HEK293T (cell line): ENCODE measurements around the gene ELK3.

ENCODE experiments used
- CTCF ChIA-PET: fragments of 350-600 bp; formaldehyde crosslinking; extraction: SDS; loops from one replicate; lab custom pipeline; 2021; ENCODE audit warnings: antibody characterized with exemption, inconsistent platforms; lab: Yijun Ruan, JAX
- POLR2A ChIA-PET: fragments of 350-600 bp; formaldehyde crosslinking; extraction: SDS; loops from one replicate; lab custom pipeline; 2020; ENCODE audit warnings: antibody characterized with exemption, inconsistent platforms; lab: Yijun Ruan, JAX
- DNase-seq: peaks from one replicate; pipeline ENCODE4 v3.0.0; 2012; ENCODE audit warnings: mixed read lengths; ENCODE audit errors: extremely low spot score
- ARNT ChIP-seq: fragments of 450-650 bp; IDR thresholded peaks from 2 replicates; pipeline ENCODE4 v1.6.1; 2017; ENCODE audit warnings: mild to moderate bottlenecking
- BHLHE40 ChIP-seq: fragments of 450-650 bp; IDR thresholded peaks from 2 replicates; pipeline ENCODE4 v1.6.1; 2016; ENCODE audit warnings: mild to moderate bottlenecking, moderate library complexity, borderline replicate concordance
- CTBP1 ChIP-seq: fragments of 450-650 bp; IDR thresholded peaks from 2 replicates; pipeline ENCODE4 v1.6.1; 2016; ENCODE audit warnings: borderline replicate concordance
- ELF4 ChIP-seq: fragments of 450-650 bp; IDR thresholded peaks from 2 replicates; pipeline ENCODE4 v1.6.1; 2017; ENCODE audit warnings: antibody characterized with exemption
- FOXA1 ChIP-seq: fragments of 450-650 bp; IDR thresholded peaks from 2 replicates; pipeline ENCODE4 v1.6.1; 2016; ENCODE audit warnings: mild to moderate bottlenecking
- FOXK2 ChIP-seq: fragments of 450-650 bp; IDR thresholded peaks from 2 replicates; pipeline ENCODE4 v1.6.1; 2016; ENCODE audit warnings: mild to moderate bottlenecking
- FOXM1 ChIP-seq: fragments of 450-650 bp; IDR thresholded peaks from 2 replicates; pipeline ENCODE4 v1.6.1; 2017; ENCODE audit warnings: mild to moderate bottlenecking, borderline replicate concordance
- HDGF ChIP-seq: fragments of 450-650 bp; IDR thresholded peaks from 2 replicates; pipeline ENCODE4 v1.6.1; 2017; ENCODE audit warnings: antibody characterized with exemption, borderline replicate concordance
- L3MBTL2 ChIP-seq: fragments of 450-650 bp; conservative IDR thresholded peaks from 2 replicates; pipeline ENCODE4 v1.6.1; 2016; ENCODE audit warnings: mild to moderate bottlenecking
- LEF1 ChIP-seq: fragments of 450-650 bp; IDR thresholded peaks from 2 replicates; pipeline ENCODE4 v1.6.1; 2017; ENCODE audit warnings: mild to moderate bottlenecking, borderline replicate concordance
- NFRKB ChIP-seq: fragments of 450-650 bp; IDR thresholded peaks from 2 replicates; pipeline ENCODE4 v1.6.1; 2016; ENCODE audit warnings: mild to moderate bottlenecking, moderate library complexity
- PKNOX1 ChIP-seq: fragments of 450-650 bp; IDR thresholded peaks from 2 replicates; pipeline ENCODE4 v1.6.1; 2016
- SP1 ChIP-seq: fragments of 450-650 bp; IDR thresholded peaks from 2 replicates; pipeline ENCODE4 v1.6.1; 2017
- SUZ12 ChIP-seq: fragments of 450-650 bp; IDR thresholded peaks from 2 replicates; pipeline ENCODE4 v1.6.1; 2016; ENCODE audit warnings: mild to moderate bottlenecking
- TARDBP ChIP-seq: fragments of 450-650 bp; IDR thresholded peaks from 2 replicates; pipeline ENCODE4 v1.6.1; 2016
- ZNF384 ChIP-seq: fragments of 450-650 bp; IDR thresholded peaks from 2 replicates; pipeline ENCODE4 v1.6.1; 2016

ELK3 gene

GRCh38 chr12:96235484-96235826 lies 41.3 kb downstream of the ELK3 start:
- ChIA-PET POLR2A (no interaction called here), CTCF (no interaction called here)
- no peak for DNase-seq
- no peak for TF ChIP-seq PKNOX1
- no peak for TF ChIP-seq ZNF384
- no peak for TF ChIP-seq HDGF
- TF ChIP-seq BHLHE40 = no peak
- no peak for TF ChIP-seq SUZ12
- TF ChIP-seq FOXK2 = no peak
- no peak for TF ChIP-seq ARNT
- TF ChIP-seq LEF1 = no peak
- TF ChIP-seq ELF4 = no peak
- no peak for TF ChIP-seq TARDBP
- TF ChIP-seq SP1 = no peak
- TF ChIP-seq CTBP1 = no peak
- TF ChIP-seq FOXM1 = no peak

DNA sequence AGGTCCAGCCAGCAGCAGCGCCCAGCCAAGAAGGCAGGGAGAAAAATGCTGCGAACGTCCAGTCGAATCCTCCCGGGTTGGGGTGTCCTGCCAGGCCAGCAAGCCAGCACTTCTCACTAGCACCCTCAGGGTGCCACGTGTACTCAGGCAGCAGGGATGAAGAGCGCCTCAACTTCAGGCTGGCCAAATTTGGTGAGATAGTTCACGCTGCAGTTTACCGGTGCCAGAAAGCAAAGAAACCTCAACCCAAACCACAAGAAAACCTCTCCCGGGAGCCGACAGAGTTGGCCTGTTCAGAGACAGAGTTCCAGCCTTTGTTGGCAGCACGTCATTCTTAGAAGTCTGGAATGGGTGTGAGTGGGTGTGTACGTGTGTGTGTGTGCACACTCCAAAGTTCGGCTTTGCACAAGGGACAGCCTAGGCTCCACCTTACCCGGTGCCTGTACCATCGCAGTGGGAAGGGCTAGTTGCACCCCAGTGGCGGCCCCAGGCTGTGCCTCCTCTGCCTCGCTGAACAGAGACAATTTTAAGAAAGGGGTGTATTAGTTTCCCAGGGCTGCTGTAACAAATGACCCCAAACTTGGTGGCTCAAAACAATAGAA lies 42.1 kb downstream of the ELK3 start:
- DNase-seq = no peak
- TF ChIP-seq L3MBTL2 = no peak
- TF ChIP-seq LEF1 = no peak
- TF ChIP-seq PKNOX1 = no peak
- TF ChIP-seq SP1 = no peak
- TF ChIP-seq BHLHE40 = no peak
- TF ChIP-seq ELF4 = no peak
- no peak for TF ChIP-seq SUZ12
- no peak for TF ChIP-seq FOXA1
- TF ChIP-seq FOXM1 = no peak
- TF ChIP-seq HDGF = no peak
- TF ChIP-seq ZNF384 = no peak
- no peak for TF ChIP-seq ARNT
- no peak for TF ChIP-seq TARDBP
- no peak for TF ChIP-seq FOXK2
- no peak for TF ChIP-seq CTBP1
- TF ChIP-seq NFRKB = no peak
- ChIA-PET CTCF (no interaction called here), POLR2A (no interaction called here)

DNA sequence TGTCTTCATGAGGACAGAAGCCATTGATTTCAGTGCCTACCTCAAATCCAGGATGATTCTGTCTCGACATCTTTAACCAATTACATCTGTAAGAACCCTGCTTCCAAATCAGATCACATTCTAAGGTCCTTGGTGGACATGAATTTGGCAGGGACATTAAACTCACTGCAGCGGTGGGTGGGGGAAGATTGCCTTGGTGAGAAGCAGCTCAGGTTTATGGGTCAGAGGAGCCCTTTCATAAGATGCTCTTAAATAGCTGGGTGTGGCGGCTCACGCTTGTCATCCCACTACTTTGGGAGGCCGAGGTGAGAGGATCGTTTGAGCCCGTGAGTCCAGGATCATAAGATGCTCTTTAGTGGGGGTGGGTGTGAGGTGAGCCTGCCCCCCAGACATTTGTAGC lies 42.9 kb downstream of the ELK3 start:
- ChIA-PET CTCF (no interaction called here), POLR2A (no interaction called here)
- no peak for DNase-seq
- TF ChIP-seq FOXA1 = no peak
- TF ChIP-seq ELF4 = no peak

DNA sequence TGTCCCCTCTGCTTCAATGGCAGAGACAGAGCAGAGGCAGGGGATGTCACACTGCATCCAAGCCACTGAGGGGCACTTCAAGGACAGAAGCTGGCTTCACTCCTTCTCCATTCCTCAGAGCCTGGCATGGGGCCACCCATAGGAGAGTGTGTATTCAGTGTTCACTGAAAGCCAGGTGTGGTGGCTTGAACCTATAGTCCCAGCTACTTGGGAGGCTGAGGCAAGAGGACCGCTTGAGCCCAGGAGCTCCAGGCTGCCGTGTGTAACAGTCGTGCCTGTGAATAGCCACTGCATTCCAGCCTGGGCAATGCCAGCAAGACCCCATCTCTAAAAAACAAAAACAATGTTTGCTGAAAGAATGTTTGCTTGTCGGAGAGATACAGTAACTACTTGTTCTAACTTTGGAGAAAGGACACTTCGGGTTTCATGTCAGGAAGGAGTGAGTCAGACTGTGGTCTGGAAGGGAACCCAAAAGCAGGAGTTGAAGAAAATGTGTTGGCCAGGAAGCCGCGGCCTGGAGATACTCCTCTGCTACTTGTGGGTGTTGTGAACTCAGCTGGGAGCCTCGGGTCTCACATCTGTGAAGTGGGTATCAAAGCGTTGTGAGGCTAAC lies 43.4 kb downstream of the ELK3 start:
- CTCF ChIA-PET = no interaction called here
- POLR2A ChIA-PET = no interaction called here
- TF ChIP-seq ELF4 (no peak), FOXK2 (no peak), FOXA1 (no peak), TARDBP (no peak), L3MBTL2 (no peak)
- no peak for DNase-seq

GRCh38 chr12:96238336-96239047 lies 44.3 kb downstream of the ELK3 start:
- ChIA-PET CTCF (interaction anchor here (0.6 kb wide), 1 partner anchor 26 kb away, joined by 3 read pairs; no protein-coding TSS in a partner anchor), POLR2A (no interaction called here)
- DNase-seq = no peak
- TF ChIP-seq LEF1 = no peak
- no peak for TF ChIP-seq SUZ12
- TF ChIP-seq ARNT = no peak
- no peak for TF ChIP-seq BHLHE40
- no peak for TF ChIP-seq PKNOX1
- TF ChIP-seq HDGF = no peak
- TF ChIP-seq FOXA1 = no peak
- no peak for TF ChIP-seq SP1
- TF ChIP-seq ELF4 = no peak
- no peak for TF ChIP-seq FOXM1
- TF ChIP-seq NFRKB = no peak
- no peak for TF ChIP-seq ZNF384
- no peak for TF ChIP-seq L3MBTL2
- no peak for TF ChIP-seq TARDBP
- TF ChIP-seq FOXK2 = no peak
- no peak for TF ChIP-seq CTBP1
